Endothelial cell of umbilical vein (primary cell): Measurements from ENCODE around the gene AMOT.

Experiments
- EZH2 ChIP-seq: IDR thresholded peaks from 2 replicates; pipeline ENCODE4 v1.6.1; 2012; ENCODE audit warnings: borderline replicate concordance, low read depth, mild to moderate bottlenecking, moderate library complexity, low read length, inconsistent platforms; ENCODE audit not compliant: severe bottlenecking
- GATA2 ChIP-seq: IDR thresholded peaks from 2 replicates; pipeline ENCODE4 v1.7.0; 2011; ENCODE audit warnings: low read depth, mild to moderate bottlenecking, moderate library complexity, mixed read lengths, low read length; ENCODE audit not compliant: insufficient read length, insufficient read depth
- JUN ChIP-seq: IDR thresholded peaks from 2 replicates; pipeline ENCODE4 v1.6.1; 2011; ENCODE audit warnings: borderline replicate concordance, low read depth; ENCODE audit not compliant: insufficient read length, insufficient read depth
- POLR2A ChIP-seq: IDR thresholded peaks from 2 replicates; pipeline ENCODE4 v1.6.1; 2012; ENCODE audit warnings: low read depth, mild to moderate bottlenecking, control low read depth, low read length
- POLR2AphosphoS5 ChIP-seq: IDR thresholded peaks from 2 replicates; pipeline ENCODE4 v1.6.1; 2012; ENCODE audit warnings: low read depth, mild to moderate bottlenecking, control low read depth, low read length, moderate library complexity; ENCODE audit not compliant: insufficient read depth
- TF ChIP-seq, protein P1 (sequence below), 2 donors: IDR thresholded peaks; 1 replicate in 1 of 2; 2 replicates in 1 of 2; pipeline ENCODE4 v1.5.1; 2011; ENCODE audit warnings: low read length in 2 of 2, mild to moderate bottlenecking in 2 of 2, moderate library complexity in 2 of 2, control low read depth in 1 of 2, inconsistent platforms in 1 of 2, low read depth in 1 of 2; ENCODE audit not compliant: insufficient read depth in 1 of 2; ENCODE audit errors: extremely low read depth in 1 of 2

DNA sequence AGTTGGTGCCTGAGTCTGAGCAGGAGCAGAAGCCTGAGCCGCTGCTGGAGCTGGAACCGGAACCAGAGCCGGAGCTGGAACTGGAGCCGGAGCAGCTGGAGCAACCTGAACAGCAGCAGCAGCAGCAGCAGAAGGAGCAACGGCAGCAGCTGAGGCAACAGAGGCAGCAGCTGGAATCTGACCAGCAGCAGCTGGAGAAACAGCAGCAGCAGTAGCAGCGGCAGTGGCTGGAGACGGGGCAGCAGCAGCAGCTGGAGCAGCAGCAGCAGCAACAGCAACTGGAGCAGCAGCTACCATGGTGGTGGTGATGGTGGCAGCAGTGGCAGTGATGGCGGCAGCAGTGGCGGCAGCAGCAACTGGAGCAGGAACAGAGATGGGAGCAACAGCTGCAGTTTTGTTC is 61.5 kb downstream of the AMOT start:
- TF ChIP-seq, protein P1, sequence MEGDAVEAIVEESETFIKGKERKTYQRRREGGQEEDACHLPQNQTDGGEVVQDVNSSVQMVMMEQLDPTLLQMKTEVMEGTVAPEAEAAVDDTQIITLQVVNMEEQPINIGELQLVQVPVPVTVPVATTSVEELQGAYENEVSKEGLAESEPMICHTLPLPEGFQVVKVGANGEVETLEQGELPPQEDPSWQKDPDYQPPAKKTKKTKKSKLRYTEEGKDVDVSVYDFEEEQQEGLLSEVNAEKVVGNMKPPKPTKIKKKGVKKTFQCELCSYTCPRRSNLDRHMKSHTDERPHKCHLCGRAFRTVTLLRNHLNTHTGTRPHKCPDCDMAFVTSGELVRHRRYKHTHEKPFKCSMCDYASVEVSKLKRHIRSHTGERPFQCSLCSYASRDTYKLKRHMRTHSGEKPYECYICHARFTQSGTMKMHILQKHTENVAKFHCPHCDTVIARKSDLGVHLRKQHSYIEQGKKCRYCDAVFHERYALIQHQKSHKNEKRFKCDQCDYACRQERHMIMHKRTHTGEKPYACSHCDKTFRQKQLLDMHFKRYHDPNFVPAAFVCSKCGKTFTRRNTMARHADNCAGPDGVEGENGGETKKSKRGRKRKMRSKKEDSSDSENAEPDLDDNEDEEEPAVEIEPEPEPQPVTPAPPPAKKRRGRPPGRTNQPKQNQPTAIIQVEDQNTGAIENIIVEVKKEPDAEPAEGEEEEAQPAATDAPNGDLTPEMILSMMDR (IDR thresholded peaks at IDR 0.05; ENCODE audit: extremely low read depth in 1 of 2, insufficient read depth in 1 of 2, low read depth in 1 of 2, low read length in 2 of 2), result no peak
- TF ChIP-seq POLR2AphosphoS5 (no peak), JUN (no peak), EZH2 (no peak), POLR2A (no peak), GATA2 (no peak)
